ENCODE results near the gene UPK1A.

GRCh38 chr19:35641515-35642151 is 24.7 kb upstream of the UPK1A start, which contains the start of gene ETV2:
- TF ChIP-seq EZH2 (IDR thresholded peaks at IDR 0.05; ENCODE audit: borderline replicate concordance, insufficient read depth, low read depth, low read length, poor library complexity, severe bottlenecking) (no peak), CTCF (IDR thresholded peaks at IDR 0.05) (no peak)

Measured in B cell (primary cell).